GM23338 (cell line): Measurements from ENCODE around the gene CNTNAP2. TPM values are rescaled to one million over a fixed set of nuclear protein-coding genes. Genes with fewer than 3 reads are reported as not detected.

Source experiments
- ATAC-seq: fragments of 200-7000 bp; cut with Tn5 transposase; 3 replicates; pipeline ENCODE4 v1.9.1; 2020
- DNase-seq: peaks from one replicate; pipeline ENCODE4 v3.0.0-alpha.2; 2015; ENCODE audit warnings: low spot score
- H2AFZ ChIP-seq: fragments of 200-600 bp; sonication (generic); 2 replicates; pipeline ENCODE4 v1.8.0; 2016; ENCODE audit warnings: antibody characterized with exemption, mild to moderate bottlenecking, moderate library complexity
- H3F3A ChIP-seq: fragments of 200-600 bp; sonication (generic); replicated peaks from 2 replicates; pipeline ENCODE4 v1.8.0; 2017; ENCODE audit warnings: antibody characterized with exemption, mixed run types, low read depth
- H3K27ac ChIP-seq: fragments of 200-600 bp; sonication (generic); 2 replicates; pipeline ENCODE4 v1.6.1; 2016; ENCODE audit warnings: low read depth
- H3K27me3 ChIP-seq: fragments of 200-600 bp; sonication (generic); 2 replicates; pipeline ENCODE4 v1.8.0; 2016; ENCODE audit warnings: mild to moderate bottlenecking, mixed run types, moderate library complexity; ENCODE audit not compliant: insufficient read depth
- H3K36me3 ChIP-seq: fragments of 200-600 bp; sonication (generic); 2 replicates; pipeline ENCODE4 v1.8.0; 2016; ENCODE audit warnings: mild to moderate bottlenecking; ENCODE audit not compliant: insufficient read depth
- H3K4me1 ChIP-seq: fragments of 200-600 bp; sonication (generic); 2 replicates; pipeline ENCODE4 v1.8.0; 2016; ENCODE audit warnings: mild to moderate bottlenecking, moderate library complexity; ENCODE audit not compliant: insufficient read depth
- H3K4me2 ChIP-seq: fragments of 200-600 bp; sonication (generic); 2 replicates; pipeline ENCODE4 v1.7.1; 2017; ENCODE audit warnings: mixed run types
- H3K4me3 ChIP-seq: fragments of 200-600 bp; sonication (generic); 2 replicates; pipeline ENCODE4 v1.6.1; 2016; ENCODE audit warnings: mixed run types
- H3K79me2 ChIP-seq: fragments of 200-600 bp; sonication (generic); replicated peaks from 2 replicates; pipeline ENCODE4 v1.8.0; 2017; ENCODE audit warnings: mild to moderate bottlenecking; ENCODE audit not compliant: insufficient read depth
- H3K9me2 ChIP-seq: fragments of 200-600 bp; sonication (generic); 2 replicates; pipeline ENCODE4 v1.8.0; 2017; ENCODE audit not compliant: insufficient read depth
- H4K20me1 ChIP-seq: fragments of 200-600 bp; sonication (generic); replicated peaks from 2 replicates; pipeline ENCODE4 v1.8.0; 2017; ENCODE audit warnings: mild to moderate bottlenecking; ENCODE audit not compliant: insufficient read depth
- H3K27ac Mint-ChIP-seq: 2 replicates; pipeline ENCODE4 v1.8.0; 2020; ENCODE audit warnings: inconsistent platforms, mild to moderate bottlenecking, moderate library complexity, mixed read lengths
- H3K27me3 Mint-ChIP-seq: 3 replicates; pipeline ENCODE4 v1.8.0; 2022; ENCODE audit warnings: low read depth, mild to moderate bottlenecking, moderate library complexity, mixed read lengths, inconsistent platforms; ENCODE audit not compliant: insufficient read depth, poor library complexity
- H3K36me3 Mint-ChIP-seq: 3 replicates; pipeline ENCODE4 v1.8.0; 2021; ENCODE audit warnings: low read depth, mild to moderate bottlenecking, inconsistent platforms, moderate library complexity, mixed read lengths
- H3K4me1 Mint-ChIP-seq: 3 replicates; pipeline ENCODE4 v1.8.0; 2020; ENCODE audit warnings: mild to moderate bottlenecking, inconsistent platforms, mixed read lengths
- H3K4me3 Mint-ChIP-seq: 3 replicates; pipeline ENCODE4 v1.8.0; 2021; ENCODE audit warnings: moderate library complexity, mild to moderate bottlenecking, inconsistent platforms, mixed read lengths
- H3K9me3 Mint-ChIP-seq: 3 replicates; pipeline ENCODE4 v1.8.0; 2020; ENCODE audit warnings: moderate library complexity, mild to moderate bottlenecking, inconsistent platforms, mixed read lengths
- CREB1 ChIP-seq: fragments of 250-450 bp; sonication (Bioruptor Pico); IDR thresholded peaks from 2 replicates; pipeline ENCODE4 v1.5.0; 2020; ENCODE audit warnings: low read depth, mild to moderate bottlenecking, moderate library complexity
- ETS1 ChIP-seq: IDR thresholded peaks from 2 replicates; pipeline ENCODE4 v1.6.1; 2016; ENCODE audit warnings: antibody characterized with exemption
- EZH2 ChIP-seq: fragments of 200-600 bp; sonication (generic); IDR thresholded peaks from one replicate; pipeline ENCODE4 v1.8.0; 2017; ENCODE audit warnings: antibody characterized with exemption, mild to moderate bottlenecking, low read depth; ENCODE audit not compliant: unreplicated experiment
- EZH2phosphoT487 ChIP-seq: fragments of 200-600 bp; sonication (generic); IDR thresholded peaks from one replicate; pipeline ENCODE4 v1.8.1; 2018; ENCODE audit warnings: antibody characterized with exemption; ENCODE audit not compliant: unreplicated experiment
- JUNB ChIP-seq: IDR thresholded peaks from one replicate; pipeline ENCODE4 v1.6.1; 2016; ENCODE audit warnings: antibody characterized with exemption; ENCODE audit not compliant: unreplicated experiment
- NANOG ChIP-seq: IDR thresholded peaks from 2 replicates; pipeline ENCODE4 v1.6.1; 2016; ENCODE audit warnings: antibody characterized with exemption, borderline replicate concordance
- POLR2AphosphoS5 ChIP-seq: IDR thresholded peaks from 2 replicates; pipeline ENCODE4 v1.6.1; 2016; ENCODE audit warnings: antibody characterized with exemption, low read depth
- REST ChIP-seq: IDR thresholded peaks from one replicate; pipeline ENCODE4 v1.6.1; 2018; ENCODE audit warnings: antibody characterized with exemption; ENCODE audit not compliant: unreplicated experiment
- STAT1 ChIP-seq: IDR thresholded peaks from one replicate; pipeline ENCODE4 v1.6.1; 2016; ENCODE audit warnings: antibody characterized with exemption; ENCODE audit not compliant: unreplicated experiment
- ZNF114 ChIP-seq: fragments of 250-450 bp; sonication (Bioruptor Pico); IDR thresholded peaks from 2 replicates; pipeline ENCODE4 v1.5.0; 2020; ENCODE audit warnings: mild to moderate bottlenecking, moderate library complexity
- ZNF331 ChIP-seq: fragments of 250-450 bp; sonication (Bioruptor Pico); IDR thresholded peaks from 2 replicates; pipeline ENCODE4 v1.5.0; 2020; ENCODE audit warnings: low read depth, mild to moderate bottlenecking, moderate library complexity
- ZNF462 ChIP-seq: fragments of 250-450 bp; sonication (Bioruptor Pico); IDR thresholded peaks from 2 replicates; pipeline ENCODE4 v1.5.0; 2020; ENCODE audit warnings: mild to moderate bottlenecking, moderate library complexity
- polyA plus RNA-seq: library from polyadenylated mRNA; unstranded; fragments of >200 nt; fragmentation: Nextera tagmentation; extraction: Ambion mirVana; gene quantifications from 2 replicates; pipeline ENCODE4 v1.2.1, GENCODE V29; 2016
- total RNA-seq: library from RNA; depleted of rRNA; stranded (reverse); fragments of >200 nt; shearing (Covaris generic); gene quantifications from 2 replicates; pipeline ENCODE4 v1.2.3, GENCODE V29; 2014
- TF ChIP-seq, protein P1 (sequence below), 2 experiments: fragments of 200-600 bp in 1 of 2; sonication (generic) in 1 of 2; conservative IDR thresholded peaks; 2 replicates each; pipeline versions ENCODE4 v1.5.1 to v1.6.1; 2016 to 2017; ENCODE audit warnings: antibody characterized with exemption in 2 of 2, low read depth in 2 of 2, mild to moderate bottlenecking in 2 of 2, moderate library complexity in 1 of 2

The CNTNAP2 gene
- total and polyA plus RNA-seq, 2 experiments from 2014 or later, result 38.2 to 61.3 TPM

DNA sequence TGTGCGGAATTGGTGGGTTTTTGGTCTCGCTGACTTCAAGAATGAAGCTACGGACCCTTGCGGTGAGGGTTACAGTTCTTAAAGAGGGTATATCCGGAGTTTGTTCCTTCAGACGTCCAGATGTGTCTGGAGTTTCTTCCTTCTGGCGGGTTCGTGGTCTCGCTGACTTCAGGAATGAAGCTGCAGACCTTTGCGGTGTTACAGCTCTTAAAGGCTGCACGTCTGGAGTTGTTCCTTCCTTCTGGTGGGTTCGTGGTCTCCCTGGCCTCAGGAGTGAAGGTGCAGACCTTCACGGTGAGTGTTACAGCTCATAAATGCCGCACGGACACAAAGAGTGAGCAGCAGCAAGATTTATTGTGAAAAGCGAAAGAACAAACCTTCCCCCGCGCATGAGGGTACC lies 670.7 kb downstream of the CNTNAP2 start:
- no peak for DNase-seq

More for the DNA sequence above, 670.7 kb downstream of the CNTNAP2 start:
- H3K4me3 ChIP-seq, result no peak overlapping the region
- H3K79me2 ChIP-seq, result no peaks in the 10 kb centered on the region
- H3K4me2 ChIP-seq, result no peak overlapping the region
- no peak overlapping the region for H3K27ac ChIP-seq
- H4K20me1 ChIP-seq, result no peaks in the 10 kb centered on the region
- no peaks in the 10 kb centered on the region for H3K27me3 ChIP-seq
- Mint-ChIP-seq H3K9me3 (peaks cover 27% of the 10 kb centered on the region), H3K27me3 (peaks cover 4% of the 10 kb centered on the region), H3K4me1 (peaks cover 18% of the 10 kb centered on the region), H3K4me3 (no peak overlapping the region), H3K36me3 (peaks cover 14% of the 10 kb centered on the region), H3K27ac (no peak overlapping the region)
- H3K36me3 ChIP-seq, result no peaks in the 10 kb centered on the region
- TF ChIP-seq, protein P1, sequence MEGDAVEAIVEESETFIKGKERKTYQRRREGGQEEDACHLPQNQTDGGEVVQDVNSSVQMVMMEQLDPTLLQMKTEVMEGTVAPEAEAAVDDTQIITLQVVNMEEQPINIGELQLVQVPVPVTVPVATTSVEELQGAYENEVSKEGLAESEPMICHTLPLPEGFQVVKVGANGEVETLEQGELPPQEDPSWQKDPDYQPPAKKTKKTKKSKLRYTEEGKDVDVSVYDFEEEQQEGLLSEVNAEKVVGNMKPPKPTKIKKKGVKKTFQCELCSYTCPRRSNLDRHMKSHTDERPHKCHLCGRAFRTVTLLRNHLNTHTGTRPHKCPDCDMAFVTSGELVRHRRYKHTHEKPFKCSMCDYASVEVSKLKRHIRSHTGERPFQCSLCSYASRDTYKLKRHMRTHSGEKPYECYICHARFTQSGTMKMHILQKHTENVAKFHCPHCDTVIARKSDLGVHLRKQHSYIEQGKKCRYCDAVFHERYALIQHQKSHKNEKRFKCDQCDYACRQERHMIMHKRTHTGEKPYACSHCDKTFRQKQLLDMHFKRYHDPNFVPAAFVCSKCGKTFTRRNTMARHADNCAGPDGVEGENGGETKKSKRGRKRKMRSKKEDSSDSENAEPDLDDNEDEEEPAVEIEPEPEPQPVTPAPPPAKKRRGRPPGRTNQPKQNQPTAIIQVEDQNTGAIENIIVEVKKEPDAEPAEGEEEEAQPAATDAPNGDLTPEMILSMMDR (conservative IDR thresholded peaks at IDR 0.05; ENCODE audit: low read depth in 2 of 2), result no peak
- TF ChIP-seq ZNF114 (CRISPR knock-in tag) (no peak), POLR2AphosphoS5 (no peak), CREB1 (CRISPR knock-in tag) (no peak), STAT1 (no peak), NANOG (no peak), REST (no peak), EZH2 (no peak), JUNB (no peak), EZH2phosphoT487 (no peak), ZNF331 (CRISPR knock-in tag) (no peak), ETS1 (no peak), ZNF462 (CRISPR knock-in tag) (no peak)
- no peak for ATAC-seq
- no peaks in the 10 kb centered on the region for H3K9me2 ChIP-seq
- peaks cover 15% of the 10 kb centered on the region for H3K4me1 ChIP-seq
- H2AFZ ChIP-seq, result no peak overlapping the region
- H3F3A ChIP-seq, result no peaks in the 10 kb centered on the region
